Stimulated activated CD8-positive, alpha-beta memory T cell treated with anti-CD3 and anti-CD28 coated beads, Interleukin-7, amount 100 ng/mL, for 48 hours (primary cell): ENCODE results near the gene LMF2.

Experiments used
- DNase-seq, 2 donors: peaks; one replicate each; pipeline ENCODE4 v3.0.0-alpha.2; 2020; ENCODE audit warnings: low read depth in 1 of 2; ENCODE audit errors: extremely low read depth in 1 of 2

The LMF2 gene

GRCh38 chr22:50483556-50483955 lies 23.9 kb downstream of the LMF2 start:
- no peak for DNase-seq

DNA sequence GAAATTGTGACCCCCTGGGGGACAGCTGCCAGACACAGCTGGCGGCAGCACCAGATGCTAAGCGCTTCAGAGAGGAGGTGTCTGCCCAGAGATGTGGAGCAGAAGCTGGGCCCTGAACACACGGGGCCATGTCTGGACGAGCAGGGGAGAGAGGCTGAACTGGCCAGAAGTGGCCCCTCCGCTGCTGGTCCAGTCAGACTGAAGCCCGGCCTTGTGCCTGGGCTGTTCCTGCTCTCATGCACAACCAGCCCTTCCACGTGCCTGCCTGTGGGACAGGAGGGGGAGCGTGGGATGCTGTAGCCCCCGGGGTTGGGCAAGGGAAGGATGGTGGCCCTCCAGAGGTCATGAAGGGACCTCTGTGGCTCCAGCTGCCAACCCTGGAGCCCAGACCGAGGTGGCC lies 24.4 kb downstream of the LMF2 start:
- DNase-seq = no peak

DNA sequence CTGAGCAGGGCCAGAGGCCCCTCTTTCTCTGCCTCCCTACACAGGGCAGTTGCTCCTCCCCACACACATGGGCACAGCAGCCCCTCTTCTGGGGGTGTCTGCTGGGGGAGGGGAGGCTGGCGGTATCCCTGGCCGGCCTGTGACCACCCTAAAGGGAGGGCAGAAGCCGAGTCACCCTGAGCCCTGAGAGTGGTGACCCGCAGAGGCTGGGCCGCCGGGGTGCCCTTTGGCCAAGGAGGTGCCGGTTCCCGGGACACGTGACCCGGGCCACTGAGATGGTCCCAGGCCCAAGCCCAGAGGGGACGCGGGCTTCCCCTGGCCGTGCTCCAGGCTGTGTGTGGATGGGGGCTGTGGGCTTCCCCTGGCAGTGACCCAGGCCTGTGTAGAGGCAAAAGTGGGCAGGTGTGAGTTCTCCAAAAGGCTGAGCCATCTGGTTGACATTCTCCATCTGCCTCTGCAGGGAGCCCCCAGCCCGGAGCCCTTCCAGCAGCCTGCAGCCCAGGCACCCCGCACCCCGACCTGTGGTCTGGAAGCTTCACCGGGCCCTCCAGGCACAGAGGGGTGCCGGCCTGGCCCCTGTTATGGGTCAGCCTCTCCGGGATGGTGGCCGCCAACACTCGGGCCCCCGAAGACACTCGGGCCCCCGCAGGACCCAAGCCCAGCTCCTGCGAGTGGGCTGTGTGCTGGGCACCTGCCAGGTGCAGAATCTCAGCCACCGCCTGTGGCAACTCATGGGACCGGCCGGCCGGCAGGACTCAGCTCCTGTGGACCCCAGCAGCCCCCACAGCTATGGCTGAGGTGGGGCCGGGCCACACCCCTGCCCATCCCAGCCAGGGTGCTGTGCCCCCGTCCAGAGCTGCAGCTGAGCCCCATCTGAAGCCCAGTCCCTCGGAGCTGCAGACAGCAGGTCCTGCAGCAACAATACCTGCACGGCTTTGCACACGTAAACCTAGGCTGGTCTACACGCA lies 25.1 kb downstream of the LMF2 start:
- DNase-seq = no peak

GRCh38 chr22:50481440-50482106 lies 25.9 kb downstream of the LMF2 start, which contains the start of gene ADM2:
ADM2 (plus strand) TSS chr22:50481543; CDS start chr22:50481848, 305 bp downstream.
- peak in 1 of 2 donors; percentile 45 for DNase-seq

DNA sequence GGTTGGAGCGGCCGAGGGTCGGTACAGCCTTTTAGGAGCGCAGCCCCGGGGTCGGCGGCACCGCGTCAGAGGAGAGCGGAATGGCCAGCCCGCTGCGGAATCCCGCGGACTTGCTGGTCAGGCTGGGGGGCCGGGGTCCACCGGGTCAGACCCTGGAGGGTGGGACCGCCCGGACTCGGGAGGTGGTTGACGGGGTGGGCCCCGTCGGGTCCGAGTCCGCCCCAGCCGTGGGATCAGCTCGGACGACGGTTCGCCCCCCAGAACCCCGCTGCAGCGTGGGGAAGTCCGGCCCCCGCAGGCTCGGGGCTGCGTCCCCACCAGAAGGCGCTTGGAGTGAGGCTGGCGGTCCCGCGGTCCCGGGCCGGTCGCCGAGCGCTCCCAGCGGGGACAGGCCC lies 26.5 kb downstream of the LMF2 start:
- DNase-seq = no peak

- DNase-seq = no peak
These were observed 27.8 kb downstream of the LMF2 start for GRCh38 chr22:50479721-50480120.

DNA sequence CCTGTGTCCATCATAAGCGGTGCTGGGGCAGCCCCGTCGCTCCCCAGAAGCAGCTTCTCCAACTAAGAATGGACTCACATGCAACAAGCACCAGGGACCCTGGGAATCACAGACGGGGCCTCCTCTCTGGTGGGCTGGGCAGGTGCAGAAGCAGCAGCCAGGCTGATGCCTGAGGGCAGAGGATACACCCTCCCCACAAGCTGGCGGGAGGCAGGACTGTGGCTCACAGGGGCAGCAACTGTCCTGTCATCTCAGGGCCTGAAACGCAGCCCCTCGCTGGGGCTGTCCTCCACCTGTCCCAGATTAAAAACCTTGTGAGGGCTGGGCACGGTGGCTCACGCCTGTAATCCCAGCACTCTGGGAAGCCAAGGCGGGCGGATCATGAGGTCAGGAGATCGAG lies 29.6 kb downstream of the LMF2 start:
- no peak for DNase-seq

- DNase-seq = no peak
These were observed 30.6 kb downstream of the LMF2 start for GRCh38 chr22:50476868-50477267.

- DNase-seq = no peak
These were observed 31.9 kb downstream of the LMF2 start for GRCh38 chr22:50475652-50476002.

GRCh38 chr22:50474710-50475651 lies 32.5 kb downstream of the LMF2 start, which contains the start of gene SBF1:
SBF1 (minus strand) TSS chr22:50475035; CDS start chr22:50474840, 195 bp downstream.
- DNase-seq = peak; percentile 79 to 84

DNA sequence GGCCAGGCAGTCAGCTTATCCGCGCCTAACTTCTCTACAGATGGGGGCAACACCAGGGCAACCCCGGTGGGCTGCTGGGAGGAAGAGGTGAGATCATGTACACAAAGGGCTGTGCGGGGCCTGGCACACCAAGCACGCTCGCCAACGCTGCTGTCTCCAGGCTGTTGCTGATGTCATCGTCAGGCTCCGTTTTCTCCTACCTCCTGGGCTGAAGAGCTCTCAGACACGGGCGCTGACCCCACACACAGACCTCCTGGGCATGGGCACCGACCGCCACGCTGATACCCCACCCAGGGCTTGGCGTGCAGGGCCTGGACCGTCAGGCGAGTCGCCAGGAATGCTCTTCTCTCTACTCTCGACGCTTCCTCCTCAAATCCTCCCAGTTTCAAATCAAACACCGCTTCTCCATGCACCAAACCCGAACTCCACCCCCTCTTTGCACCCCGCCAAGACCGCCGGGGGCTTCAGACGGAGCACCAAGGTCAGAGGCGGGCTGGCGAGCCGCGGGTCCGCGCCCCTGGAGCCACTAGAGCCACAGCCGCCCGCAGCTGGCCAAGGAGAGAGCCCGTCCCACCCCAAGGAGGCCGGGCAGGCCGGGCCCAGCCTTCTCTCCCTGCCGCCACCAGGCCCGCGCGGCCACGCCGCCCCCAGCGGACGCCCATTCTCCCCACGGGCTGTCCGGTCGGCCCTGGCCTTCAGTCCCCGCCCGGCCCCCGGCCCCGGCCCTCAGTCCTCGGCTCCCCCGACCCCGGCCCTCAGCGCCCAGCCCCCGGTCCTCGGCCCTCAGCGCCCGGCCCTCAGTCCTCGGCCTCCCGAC lies 33.4 kb downstream of the LMF2 start:
- peak in 1 of 2 donors; percentile 45 for DNase-seq

- no peak for DNase-seq
These were observed 34.4 kb downstream of the LMF2 start for GRCh38 chr22:50473088-50473487.

GRCh38 chr22:50471962-50472361 lies 35.5 kb downstream of the LMF2 start:
- DNase-seq = no peak

GRCh38 chr22:50471197-50471847 lies 36.2 kb downstream of the LMF2 start:
- DNase-seq = no peak

DNA sequence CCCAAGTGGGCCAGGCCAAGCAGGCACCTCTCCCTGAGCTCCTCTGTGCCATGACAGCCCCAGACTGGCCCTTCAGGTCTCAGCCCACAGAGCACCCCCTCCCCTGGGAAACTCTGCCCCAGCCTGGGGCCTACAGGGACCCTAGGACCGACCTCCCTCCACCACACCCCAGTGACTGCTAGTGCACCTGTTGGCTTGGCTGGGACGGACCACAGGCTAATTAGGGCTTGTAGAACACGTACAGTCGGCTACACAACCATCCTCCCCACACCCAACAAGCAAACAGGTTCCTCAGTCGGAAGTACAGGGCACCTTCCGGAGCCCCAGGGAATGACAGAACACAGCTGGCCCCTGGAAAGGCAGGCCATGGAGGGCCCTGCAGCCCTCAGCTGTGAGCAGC lies 37.0 kb downstream of the LMF2 start:
- no peak for DNase-seq

DNA sequence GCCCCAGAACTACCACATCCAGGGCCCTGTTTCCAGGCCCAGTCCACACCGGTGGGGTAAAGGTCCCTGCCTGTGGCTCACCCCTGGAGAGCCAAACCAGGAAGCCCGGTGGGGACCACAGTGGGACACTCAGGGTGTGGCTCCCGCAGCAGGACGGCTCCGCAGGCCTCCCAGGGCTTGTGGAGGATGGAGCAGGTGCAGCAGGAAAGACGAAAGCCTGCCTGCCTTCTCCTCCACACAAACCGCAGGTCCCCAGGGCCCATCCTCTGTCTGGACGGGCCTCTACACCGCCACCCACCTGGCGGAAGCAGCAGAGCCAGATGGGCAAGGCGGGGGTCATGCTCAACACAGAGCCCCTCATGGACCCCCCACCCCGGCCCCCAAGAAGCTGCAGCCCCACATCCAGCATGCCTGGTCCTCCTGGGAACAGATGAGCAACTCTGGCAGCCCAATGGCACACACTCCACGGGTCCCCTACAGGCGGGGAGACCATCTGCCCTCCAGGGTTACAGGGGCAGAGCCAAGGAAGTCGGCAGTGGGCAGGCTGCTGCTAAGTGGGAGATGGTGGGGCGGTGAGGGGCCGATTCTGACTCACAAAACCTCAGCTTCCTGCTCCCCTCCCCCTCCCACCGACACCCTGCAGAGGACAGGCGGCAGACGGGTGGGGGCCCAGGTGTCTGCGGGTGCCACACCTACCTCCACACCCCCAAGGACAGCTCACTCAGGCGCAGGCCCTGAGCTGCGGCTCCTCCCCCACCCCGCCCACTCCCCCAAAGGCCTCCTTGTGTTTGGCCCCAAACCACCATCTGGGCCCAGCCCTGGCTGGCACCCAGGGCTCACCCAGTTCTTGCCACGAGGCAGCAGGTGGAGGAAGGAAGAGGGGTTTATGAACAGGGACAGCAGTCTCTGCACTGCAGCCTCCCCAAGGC lies 37.9 kb downstream of the LMF2 start:
- DNase-seq = peak; percentile 96 to 97

DNA sequence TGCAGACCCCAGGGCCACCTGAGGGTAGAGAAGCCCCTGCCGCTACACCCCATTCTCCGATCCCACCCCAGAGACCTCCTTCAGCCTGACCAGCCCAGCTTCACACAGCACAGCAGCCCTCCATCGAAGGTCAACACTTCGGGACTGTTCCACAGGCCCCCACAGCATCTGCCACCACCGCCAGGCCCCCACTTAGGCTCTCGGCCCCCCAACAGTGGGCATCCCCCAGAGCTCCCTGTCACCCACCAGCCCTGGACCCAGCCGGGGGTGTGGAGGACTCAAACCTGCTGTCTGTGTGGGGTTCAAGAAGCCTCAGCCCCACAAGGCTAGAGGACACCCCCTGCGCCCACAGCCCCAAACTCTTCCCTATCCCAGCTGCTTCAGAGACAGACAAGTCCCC lies 38.9 kb downstream of the LMF2 start:
- no peak for DNase-seq

- DNase-seq = no peak
These were observed 39.6 kb downstream of the LMF2 start for GRCh38 chr22:50467773-50468440.
